ENCODE measurements around the gene SGCE.

DNA sequence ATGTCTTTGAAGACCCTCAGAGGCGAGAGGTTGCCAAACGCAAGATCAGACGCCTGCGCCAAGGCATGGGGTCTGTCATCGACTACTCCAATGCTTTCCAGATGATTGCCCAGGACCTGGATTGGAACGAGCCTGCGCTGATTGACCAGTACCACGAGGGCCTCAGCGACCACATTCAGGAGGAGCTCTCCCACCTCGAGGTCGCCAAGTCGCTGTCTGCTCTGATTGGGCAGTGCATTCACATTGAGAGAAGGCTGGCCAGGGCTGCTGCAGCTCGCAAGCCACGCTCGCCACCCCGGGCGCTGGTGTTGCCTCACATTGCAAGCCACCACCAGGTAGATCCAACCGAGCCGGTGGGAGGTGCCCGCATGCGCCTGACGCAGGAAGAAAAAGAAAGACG, 8.1 kb upstream of the SGCE start:
- TF ChIP-seq, protein P1, sequence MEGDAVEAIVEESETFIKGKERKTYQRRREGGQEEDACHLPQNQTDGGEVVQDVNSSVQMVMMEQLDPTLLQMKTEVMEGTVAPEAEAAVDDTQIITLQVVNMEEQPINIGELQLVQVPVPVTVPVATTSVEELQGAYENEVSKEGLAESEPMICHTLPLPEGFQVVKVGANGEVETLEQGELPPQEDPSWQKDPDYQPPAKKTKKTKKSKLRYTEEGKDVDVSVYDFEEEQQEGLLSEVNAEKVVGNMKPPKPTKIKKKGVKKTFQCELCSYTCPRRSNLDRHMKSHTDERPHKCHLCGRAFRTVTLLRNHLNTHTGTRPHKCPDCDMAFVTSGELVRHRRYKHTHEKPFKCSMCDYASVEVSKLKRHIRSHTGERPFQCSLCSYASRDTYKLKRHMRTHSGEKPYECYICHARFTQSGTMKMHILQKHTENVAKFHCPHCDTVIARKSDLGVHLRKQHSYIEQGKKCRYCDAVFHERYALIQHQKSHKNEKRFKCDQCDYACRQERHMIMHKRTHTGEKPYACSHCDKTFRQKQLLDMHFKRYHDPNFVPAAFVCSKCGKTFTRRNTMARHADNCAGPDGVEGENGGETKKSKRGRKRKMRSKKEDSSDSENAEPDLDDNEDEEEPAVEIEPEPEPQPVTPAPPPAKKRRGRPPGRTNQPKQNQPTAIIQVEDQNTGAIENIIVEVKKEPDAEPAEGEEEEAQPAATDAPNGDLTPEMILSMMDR (IDR thresholded peaks at IDR 0.05): no peak
- no peak for TF ChIP-seq POLR2A (IDR thresholded peaks at IDR 0.05)

Measured in testis (tissue), 2 donors.